Adipocyte (in vitro differentiated cells): Measurements from ENCODE around the gene ACBD4.

Source experiments
- DNase-seq: peaks from one replicate; pipeline ENCODE4 v3.0.0-alpha.2; 2015; ENCODE audit warnings: low read depth
- H3K27me3 ChIP-seq: replicated peaks from 2 replicates; pipeline ENCODE4 v1.7.0; 2013; ENCODE audit warnings: mild to moderate bottlenecking, low read length, moderate library complexity; ENCODE audit not compliant: control insufficient read depth, insufficient read depth
- H3K36me3 ChIP-seq: 2 replicates; pipeline ENCODE4 v1.7.0; 2013; ENCODE audit warnings: low read length, mild to moderate bottlenecking, moderate library complexity; ENCODE audit not compliant: control insufficient read depth, insufficient read depth, severe bottlenecking
- H3K4me1 ChIP-seq: 2 replicates; pipeline ENCODE4 v1.7.0; 2013; ENCODE audit warnings: mild to moderate bottlenecking, low read length, moderate library complexity; ENCODE audit not compliant: control insufficient read depth, insufficient read depth
- H3K4me3 ChIP-seq: 2 replicates; pipeline ENCODE4 v1.7.0; 2013; ENCODE audit warnings: mild to moderate bottlenecking, low read length, moderate library complexity
- H3K9ac ChIP-seq: 2 replicates; pipeline ENCODE4 v1.7.0; 2013; ENCODE audit warnings: mild to moderate bottlenecking, low read length, moderate library complexity
- H3K9me3 ChIP-seq: 2 replicates; pipeline ENCODE4 v1.7.0; 2013; ENCODE audit warnings: mild to moderate bottlenecking, low read length, moderate library complexity; ENCODE audit not compliant: control insufficient read depth

Gene ACBD4

DNA sequence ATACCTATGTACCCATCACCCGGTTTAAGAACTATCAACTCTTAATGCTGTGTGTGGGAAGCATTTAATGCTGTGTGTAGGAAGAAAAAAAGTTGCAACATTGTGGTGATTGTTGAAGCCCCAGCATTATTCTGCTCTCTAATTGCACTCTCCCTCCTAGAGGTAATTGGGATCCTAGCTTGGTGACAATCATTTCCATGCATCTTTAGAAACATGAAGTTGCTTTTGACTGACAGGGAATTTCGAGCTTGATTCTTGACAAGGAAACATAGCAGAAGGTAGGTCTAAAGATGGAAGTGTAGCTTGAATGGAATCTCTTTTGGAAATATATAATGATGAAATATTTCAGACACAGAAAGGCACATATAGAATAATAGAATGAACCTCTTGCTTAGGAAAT, 53.5 kb downstream of the ACBD4 start:
- Histone ChIP-seq H3K4me1 (no peaks in the 10 kb centered on the region), H3K27me3 (no peaks in the 10 kb centered on the region), H3K36me3 (no peaks in the 10 kb centered on the region)

DNA sequence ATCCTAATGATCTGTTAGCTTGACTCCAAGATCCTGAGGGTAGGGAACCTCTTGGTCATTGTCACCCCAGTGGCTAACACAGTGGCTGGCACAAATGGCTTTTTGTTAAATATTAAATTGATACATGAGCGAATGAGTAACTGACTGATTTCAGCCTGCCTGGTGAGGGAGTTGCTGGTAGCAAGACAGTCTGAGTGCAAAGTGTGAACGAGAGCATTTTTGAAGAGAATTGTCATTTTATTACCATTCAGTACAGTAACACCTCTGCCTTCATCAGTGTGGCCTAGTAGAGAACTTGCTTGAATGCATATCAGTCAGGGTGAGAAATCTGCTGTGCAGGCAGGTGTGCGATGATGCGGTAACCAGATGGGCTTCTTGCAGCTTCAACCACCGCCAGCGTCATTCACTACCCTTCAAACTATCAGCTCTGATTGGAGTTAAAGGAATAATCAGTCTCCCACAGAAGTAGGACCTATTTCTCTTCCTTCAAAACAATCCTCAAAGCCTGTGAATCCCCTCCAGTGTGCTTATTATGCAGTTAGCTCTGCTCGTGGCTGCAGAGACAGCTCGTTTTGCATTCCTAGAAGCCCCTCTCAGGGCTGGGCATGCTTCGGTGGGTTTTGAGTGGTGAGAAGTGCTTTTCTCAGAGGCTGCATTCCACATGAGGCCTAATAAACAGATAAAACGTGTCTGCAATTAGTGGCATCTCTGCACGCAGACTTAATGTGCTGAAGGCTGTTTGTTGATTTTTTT, 55.2 kb downstream of the ACBD4 start:
- DNase-seq: no peak
- Histone ChIP-seq H3K4me1 (no peaks in the 10 kb centered on the region), H3K27me3 (no peaks in the 10 kb centered on the region), H3K36me3 (no peaks in the 10 kb centered on the region), H3K9ac (no peak overlapping the region), H3K9me3 (no peaks in the 10 kb centered on the region), H3K4me3 (no peak overlapping the region)

More for the DNA sequence above, 53.5 kb downstream of the ACBD4 start:
- Histone ChIP-seq H3K9me3 (no peaks in the 10 kb centered on the region), H3K9ac (no peak overlapping the region), H3K4me3 (no peak overlapping the region)
- DNase-seq: no peak
